C1 segment of cervical spinal cord (tissue), 14 donors: ENCODE data around the gene PDGFRB.

Source experiments
- DNase-seq, 14 donors: peaks; one replicate each; lab custom pipeline; 2025; lab: John Stamatoyannopoulos, UW

The PDGFRB gene

DNA sequence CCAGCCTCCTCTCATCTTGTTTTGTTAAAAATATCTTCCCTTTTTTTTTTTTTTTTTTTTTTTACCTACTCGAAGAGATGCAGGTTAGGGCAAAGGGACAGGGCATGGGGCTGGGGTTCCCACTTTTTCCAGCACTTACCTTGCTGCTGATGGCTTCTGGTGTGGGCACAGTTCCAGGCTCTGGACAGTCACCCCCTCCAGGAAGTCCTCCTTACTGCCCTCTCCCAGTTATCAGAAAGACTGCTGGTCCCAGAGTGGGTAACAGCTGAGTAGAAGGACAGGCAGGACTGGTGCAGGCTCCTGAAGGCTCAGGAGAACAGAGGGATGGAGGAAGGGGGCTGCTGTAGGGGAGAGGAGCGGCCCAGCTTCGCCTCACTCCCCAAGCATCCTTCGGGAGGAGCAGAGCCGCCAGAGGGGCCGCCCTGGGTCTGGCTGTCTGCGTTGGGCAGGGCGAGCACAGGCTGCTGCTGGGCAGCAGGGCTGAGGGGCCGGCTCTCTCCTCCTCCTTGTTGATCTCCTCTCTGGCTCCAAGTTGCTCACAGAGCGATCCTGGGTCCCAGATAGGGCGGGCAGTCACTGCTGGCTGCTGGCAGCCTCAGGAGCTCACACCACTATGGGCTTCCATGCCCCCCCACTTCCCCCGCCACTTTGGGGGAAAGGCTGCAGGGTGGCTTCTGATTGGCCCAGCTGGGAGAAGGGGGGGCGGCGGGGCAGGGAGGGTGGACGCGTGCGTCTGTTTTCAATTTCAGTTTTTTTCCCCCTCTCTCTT, at the start of gene PDGFRB:
TSS of gene PDGFRB (minus strand) at position 588 of the 769 bp plus-strand sequence. CDS start 18,798 bp downstream, outside the sequence.
- DNase-seq: peak in 12 of 14 donors; percentile 22 to 76 (median 56)

DNA sequence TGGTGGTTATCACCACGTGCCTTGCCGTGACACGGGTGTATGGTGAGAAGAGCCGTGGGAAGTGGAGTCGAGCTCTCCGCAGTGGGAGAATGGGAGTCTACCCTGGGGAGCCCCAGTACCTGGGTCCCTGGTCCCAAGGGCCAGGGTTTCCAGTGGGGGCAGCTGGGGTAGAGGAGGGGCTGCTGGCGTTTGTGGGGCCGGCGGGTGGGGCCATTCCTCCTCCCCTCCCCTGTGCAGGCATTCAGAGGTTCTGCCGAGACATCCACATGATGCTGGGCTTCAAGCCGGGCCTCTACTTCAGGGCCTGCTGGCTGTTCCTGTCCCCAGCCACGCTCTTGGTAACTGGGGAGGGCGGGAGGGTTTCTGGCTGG, 48.9 kb upstream of the PDGFRB start:
- no peak for DNase-seq

DNA sequence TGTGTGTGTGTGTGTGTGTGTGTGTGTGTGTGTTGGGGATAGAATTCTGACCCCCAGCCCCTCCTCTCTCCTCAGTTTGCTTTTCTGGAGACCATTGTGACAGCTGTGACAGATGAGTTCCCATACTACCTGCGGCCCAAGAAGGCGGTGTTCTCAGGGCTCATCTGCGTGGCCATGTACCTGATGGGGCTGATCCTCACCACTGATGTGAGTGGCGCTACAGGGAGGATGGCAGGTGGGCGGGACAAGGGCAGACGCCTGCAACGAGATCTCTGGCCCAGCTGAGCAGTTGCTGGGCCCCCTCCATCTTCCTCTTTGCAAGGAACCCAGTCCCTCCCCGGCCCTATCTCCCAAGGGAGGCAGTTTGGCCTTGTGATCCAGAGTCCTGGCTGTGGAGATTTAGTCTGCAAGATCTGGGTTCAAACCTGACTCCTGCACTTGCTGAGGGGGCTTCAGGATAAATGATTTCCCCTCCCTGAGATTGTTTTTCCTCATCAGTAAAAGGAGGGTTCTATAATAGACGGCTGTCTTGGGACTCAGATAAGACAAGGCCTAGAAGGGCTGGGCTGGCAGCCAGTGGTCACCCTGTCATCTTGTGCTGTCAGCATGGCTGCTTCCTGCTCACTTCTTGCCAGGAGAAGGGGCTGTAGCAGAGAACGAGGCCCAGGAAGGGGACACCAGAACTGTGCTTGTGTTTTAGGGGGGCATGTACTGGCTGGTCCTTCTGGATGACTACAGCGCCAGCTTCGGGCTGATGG, 48.4 kb upstream of the PDGFRB start:
- DNase-seq: no peak

DNA sequence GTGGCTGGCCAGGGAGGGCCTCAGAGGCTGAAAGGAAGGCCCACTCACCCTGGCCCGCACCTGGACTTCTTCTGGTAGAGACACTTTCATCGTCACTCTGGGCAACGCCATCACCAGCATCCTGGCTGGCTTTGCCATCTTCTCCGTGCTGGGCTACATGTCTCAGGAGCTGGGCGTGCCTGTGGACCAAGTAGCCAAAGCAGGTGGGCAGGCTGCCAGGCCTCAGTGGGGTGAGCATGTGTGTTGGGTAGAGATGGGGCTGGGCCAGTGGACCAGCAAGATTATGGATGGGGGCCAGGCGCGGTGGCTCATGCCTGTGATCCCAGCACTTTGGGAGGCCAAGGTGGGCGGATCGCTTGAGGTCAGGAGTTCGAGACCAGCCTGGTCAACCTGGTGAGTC, 46.9 kb upstream of the PDGFRB start:
- DNase-seq: peak in 1 of 14 donors; percentile 65

DNA sequence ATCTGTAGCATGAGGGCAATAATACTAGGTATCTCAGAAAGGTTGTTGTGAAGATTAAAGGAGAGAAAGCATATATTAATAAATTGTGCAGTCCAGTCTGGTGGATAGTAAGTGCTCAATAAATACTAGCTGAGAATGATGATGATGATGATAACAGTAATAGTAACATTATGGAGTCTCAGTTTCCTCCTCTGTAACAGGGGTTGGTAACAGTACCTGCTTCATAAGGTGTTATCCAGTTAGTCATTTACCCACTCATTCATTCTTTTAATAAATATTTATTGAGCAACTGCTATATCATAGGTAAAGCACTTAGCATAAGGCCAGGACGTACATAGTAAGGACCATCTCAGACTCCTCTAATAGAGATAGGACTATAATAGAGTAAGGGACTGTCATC, 41.8 kb upstream of the PDGFRB start:
- no peak for DNase-seq

DNA sequence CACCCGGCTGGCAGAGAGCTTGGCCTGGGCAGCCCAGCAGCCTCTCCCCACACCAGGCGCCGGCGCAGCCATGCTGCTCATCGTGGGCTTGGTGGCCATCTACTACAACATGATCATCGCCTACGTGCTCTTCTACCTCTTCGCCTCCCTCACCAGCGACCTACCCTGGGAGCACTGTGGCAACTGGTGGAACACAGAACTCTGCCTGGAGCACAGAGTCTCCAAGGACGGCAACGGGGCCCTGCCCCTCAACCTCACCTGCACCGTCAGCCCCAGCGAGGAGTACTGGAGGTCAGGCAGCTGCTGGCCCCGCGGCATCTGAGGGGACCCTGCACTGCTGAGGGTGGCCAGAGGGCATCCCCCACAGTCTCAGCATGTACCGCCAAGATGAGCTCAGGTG, 41.3 kb upstream of the PDGFRB start:
- no peak for DNase-seq

DNA sequence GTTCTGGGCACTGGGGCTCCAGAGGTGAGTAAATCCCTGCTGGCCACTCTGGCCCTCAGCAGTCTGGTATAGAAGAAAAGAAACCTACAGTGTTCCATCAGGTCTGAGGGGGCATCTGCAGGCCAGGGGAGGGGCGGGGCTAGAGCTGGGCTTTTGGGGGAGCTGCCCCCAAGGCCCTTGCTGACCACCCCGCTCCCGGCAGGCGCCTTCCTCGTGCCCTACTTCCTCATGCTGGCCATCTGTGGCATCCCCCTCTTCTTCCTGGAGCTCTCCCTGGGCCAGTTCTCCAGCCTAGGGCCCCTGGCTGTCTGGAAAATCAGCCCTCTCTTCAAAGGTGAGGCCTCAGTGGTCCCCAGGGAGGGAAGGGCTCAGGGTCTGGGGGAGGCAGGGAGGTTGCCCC, 40.9 kb upstream of the PDGFRB start:
- DNase-seq: no peak

DNA sequence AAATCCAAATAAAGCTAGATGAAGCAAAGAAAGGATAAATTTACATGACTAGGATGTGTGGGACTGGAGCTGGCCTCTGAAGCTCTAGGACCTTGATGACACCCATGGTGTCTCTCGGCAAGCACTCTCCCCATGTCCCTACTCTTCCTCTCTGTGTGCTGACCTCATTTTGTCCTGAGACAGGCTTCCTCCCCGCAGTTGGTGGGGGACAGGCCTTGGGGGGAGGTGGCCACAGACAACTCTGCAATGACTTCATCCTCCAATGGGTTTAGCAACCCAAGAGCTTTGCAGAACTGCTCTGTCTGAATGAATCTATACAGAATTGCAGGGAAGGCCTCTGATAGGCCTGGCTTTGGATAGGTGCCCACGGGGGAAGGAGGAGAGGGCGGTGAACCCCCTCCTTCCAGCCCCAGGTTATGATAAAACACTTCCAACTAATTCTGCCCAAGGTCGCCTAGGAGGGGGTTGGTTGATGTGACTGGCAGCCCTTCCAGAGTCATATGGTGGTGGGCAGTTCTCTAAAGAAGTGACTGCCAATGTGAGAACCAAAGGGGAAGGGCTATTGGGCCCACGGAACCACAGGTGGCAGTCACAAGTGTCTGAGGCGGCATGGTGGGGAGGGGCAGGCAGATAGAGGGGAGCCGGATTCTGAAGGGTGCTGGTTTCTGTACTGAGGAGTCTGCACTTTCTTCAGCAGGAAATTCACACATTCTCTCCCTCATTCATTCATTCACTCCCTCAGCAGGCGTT, 40.3 kb upstream of the PDGFRB start:
- DNase-seq: no peak

DNA sequence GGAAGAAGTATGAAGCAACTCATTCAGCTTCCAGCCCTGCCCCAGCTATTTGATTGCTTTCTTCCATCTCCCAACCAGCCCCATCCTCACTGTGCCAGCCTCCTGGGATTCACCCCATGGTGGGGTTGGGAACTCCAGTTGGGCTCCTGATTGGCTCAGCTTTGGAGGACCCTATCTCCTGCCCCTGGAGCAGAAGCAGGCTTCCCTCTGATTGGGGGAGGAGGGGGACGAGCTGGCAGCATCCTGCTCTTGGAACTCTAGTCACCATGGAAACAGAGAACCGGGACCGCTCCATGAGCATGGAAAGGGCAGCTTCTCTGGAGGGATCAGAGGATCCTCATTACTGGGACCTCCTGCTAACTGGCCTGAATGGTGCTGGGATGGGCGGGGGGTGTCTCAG, 36.8 kb upstream of the PDGFRB start:
- DNase-seq: peak in 1 of 14 donors; percentile 69

DNA sequence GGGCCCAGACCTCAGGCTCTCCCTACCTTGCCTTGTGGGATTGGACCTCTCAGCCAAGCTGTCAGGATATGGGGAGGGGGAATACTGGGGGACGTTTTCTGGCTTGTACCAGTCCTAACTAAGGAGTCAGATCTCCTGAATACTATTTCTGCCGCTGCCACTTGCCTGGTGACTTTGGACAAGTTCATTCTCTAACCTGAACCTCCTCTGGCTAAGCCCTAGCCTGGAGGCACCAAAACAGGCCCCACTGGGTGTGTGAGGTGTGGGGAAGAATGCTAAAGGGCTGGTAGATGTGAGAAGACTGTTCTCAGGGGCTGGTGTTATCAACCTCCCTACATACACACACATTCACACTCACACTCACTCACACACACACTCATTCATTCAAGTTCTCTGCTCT, 35.3 kb upstream of the PDGFRB start:
- DNase-seq: peak in 1 of 14 donors; percentile 40

DNA sequence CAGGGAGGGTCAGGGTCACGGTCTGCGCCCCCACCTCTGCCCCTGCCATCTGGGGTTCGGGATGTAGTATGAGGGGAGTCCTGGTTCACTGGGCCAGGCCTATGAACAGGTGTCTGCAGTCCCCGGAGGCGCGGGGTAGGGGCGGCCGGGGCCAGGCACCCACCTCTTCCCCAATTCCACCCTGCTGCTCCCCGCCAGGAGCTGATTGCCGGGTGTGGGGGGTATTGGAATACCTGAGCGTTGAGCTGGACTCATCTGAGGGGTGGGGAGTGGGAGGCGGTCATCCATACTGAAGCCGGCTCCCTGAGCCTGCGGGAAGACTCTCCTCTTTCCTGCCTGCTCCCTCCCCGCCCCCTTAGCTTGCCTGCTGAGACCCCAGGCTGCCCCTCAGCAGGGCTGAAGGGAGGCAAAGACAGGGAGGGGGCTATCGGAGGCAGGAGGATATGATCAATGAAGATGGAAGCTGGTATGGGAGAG, 34.9 kb upstream of the PDGFRB start:
- DNase-seq: peak in 1 of 14 donors; percentile 37

DNA sequence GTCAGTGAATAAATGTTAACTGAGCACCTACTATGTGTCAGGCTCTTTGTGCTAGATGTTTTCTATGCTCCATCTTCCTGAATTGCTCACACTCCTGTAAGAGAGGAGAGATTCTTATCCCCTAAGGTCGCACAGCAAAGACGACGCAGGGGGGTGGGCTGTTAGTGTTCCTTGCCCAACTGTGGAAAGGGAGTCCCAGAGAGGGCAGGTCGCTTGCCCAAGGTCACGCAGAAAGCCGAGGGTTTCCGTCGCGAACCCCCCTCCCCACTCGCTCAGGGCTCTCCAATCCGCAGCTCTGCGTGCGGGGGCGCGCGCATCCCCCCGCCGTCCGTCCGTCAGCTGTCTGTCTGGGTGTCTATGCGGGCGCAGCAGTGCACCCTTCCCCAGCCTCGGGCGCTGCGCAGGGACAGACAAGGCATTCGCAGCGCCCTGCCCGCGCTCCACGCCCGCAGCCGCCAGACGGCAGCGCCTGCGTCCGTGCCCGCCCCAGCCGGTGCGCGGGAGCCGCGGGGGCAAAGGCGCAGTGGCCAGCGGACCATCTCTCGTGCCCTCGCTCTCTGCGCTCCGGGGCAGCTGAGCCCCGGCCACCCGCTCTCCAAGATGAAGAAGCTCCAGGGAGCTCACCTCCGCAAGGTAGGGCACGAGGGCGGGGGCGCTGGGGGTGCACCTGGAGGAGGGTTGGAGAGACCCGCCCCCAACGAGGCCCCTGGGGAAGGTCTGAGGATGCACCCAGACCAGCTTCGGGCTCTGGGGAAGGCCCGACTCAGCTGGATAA, 34.3 kb upstream of the PDGFRB start, which contains the start of gene SLC6A7:
TSS of gene SLC6A7 (plus strand) at position 335 of the 775 bp plus-strand sequence. CDS start at position 601, 266 bp downstream.
- peak in 1 of 14 donors; percentile 37 for DNase-seq

DNA sequence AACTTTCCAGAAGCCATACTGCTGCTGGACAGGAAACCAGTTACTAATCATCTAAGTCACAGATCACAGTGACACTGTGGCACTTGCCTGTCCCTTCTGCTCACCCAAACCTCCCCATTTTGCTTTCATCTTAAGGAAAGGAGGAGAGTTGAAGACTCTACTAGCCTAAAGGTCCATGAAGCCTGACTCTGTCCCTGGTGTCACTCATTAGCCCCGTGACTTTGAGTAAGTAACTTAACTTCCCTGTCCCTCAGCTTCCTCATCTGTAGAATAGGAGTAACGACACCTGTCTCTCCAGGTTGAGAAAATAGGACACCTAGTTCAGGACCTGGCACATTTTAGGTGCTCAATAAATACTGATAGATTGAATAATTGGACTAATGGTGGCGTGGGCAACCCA, 33.7 kb upstream of the PDGFRB start:
- DNase-seq: peak in 1 of 14 donors; percentile 22

DNA sequence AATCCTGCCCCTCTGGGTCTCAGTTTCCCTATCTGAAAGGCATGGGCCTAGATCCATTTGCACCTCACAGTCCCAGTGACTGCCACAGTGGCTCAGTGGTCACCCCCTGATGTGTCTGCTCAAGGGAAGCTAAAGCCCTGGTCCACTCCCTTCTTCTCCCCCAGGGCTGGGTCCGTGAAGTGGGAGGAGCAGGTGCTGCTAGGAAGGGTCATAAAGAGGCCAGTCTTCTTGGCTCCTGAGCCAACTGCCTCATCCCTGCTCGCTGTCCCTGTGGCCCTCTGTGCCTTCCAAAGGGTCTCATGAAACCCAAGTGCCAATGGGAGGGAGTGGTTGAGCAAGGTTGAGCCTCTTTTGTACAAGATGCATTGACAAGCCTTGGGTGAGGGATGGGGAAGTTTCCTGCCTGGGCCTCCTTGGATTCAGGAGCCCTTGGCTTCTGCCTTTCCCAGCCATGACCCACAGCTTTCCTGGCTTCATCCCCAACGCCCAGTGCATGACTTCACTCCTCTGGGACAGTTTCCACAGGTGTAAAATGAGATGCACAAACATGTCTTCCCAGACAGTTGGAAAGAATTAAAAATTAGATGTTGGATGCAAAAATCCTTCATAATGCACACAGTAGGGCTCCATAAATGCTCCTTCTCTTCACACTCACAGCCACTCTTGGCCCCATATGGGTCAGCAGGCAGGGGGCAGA, 32.6 kb upstream of the PDGFRB start:
- DNase-seq: no peak

DNA sequence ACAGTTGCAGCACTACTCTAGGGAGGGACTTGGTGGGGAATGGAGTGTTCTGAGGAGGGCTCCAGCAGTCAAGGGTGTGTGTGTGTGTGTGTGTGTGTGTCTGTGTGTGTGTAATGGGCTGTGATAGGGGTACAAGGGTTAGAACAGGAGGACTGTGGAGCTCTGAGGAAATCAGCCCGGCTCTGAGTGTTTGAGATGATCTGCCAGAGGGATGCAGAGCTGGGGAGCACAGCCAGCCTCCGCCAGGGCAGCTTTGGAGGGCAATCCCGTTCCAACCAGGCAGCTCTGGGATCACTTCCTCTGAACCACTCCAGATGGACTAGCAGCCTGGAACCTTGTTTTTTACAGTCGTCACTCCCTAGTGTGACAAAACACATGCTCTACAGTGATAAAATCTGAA, 31.3 kb upstream of the PDGFRB start:
- peak in 1 of 14 donors; percentile 91 for DNase-seq

DNA sequence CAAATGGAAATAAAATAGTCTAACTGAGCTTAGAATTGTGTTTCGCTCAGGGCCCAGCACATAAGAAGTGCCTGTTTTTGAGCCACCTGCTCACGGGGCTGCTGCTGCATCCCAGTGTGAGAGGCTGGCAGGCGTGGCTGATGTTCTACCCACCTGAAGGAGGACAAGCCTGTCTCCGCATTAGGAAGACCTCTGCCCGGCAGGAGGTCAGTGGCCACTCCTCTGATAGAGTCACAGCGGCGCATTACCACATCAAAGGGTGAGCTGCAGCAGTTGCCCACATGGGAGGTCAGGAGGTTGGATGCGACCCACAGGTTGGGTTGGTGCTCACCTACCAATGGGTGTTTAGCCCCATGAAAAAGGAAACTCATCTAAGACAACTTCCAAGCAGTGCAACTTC, 30.5 kb upstream of the PDGFRB start:
- no peak for DNase-seq

DNA sequence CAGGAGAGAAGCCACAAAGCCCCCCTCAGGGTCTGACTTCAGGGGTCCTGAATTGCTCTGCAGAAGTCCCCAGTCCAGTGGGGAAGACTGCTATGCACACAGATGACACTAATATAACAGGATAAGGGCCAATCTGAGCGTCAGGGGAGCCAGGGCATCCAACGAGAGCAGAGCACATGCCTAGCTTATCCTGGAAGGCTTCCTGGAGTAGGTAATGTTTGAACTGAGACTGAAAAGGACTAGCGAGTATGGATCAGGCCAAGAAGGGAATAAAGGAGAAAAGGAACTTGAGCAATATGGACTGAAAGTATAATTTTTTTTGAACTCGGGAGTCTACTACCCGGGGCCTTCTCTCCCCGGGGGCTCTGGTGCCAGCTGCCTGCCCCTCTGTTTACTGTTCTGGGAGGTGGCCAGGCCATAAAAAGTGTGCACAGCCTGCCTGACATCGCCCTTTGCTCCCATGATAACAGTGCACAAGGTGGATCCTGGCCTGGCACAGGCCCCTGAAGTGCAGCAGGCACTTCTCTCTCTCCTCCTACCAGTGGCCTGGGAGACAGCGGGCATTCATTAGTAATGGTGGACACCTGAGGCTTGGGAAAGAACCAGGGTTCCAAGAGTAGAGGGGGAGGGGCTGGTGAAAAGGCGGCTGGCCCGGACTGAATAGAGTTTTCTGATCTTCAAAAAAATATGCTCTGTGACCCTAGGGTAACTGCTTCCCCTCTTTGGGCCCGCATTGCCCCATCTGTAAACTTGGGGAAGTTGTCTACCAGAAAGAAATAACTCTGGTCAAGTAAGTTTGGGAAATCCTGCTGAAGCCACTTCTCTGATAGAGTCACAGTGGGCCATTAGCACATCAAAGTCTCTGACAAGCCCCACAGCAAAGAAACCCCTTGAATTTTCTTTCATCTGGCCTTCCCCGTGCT, 29.6 kb upstream of the PDGFRB start:
- no peak for DNase-seq

DNA sequence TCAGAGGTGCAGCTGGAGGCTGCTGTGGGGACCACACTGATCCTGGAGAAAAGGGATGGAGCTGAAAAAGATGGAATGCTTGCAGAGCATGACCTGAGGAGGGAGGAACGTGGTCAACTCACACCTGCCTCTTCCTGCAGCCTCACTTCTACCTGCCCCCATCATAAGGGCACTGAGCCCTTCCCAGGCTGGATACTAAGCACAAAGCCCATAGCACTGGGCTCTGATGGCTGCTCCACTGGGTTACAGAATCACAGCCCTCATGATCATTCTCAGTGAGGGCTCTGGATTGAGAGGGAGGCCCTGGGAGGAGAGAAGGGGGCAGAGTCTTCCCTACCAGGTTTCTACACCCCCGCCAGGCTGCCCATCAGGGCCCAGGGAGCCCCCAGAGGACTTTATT, 28.4 kb upstream of the PDGFRB start:
- DNase-seq: no peak

DNA sequence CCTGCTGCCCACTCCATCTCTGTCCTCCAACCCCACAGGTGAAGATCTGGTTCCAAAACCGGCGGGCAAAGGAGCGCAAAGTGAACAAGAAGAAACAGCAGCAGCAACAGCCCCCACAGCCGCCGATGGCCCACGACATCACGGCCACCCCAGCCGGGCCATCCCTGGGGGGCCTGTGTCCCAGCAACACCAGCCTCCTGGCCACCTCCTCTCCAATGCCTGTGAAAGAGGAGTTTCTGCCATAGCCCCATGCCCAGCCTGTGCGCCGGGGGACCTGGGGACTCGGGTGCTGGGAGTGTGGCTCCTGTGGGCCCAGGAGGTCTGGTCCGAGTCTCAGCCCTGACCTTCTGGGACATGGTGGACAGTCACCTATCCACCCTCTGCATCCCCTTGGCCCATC, 27.8 kb upstream of the PDGFRB start:
- no peak for DNase-seq
